Thoracic aorta (tissue), 2 donors: ENCODE data around the gene PRKN. TPM values are rescaled to one million over a fixed set of nuclear protein-coding genes. Genes with fewer than 3 reads are reported as not detected.

ENCODE experiments used
- ATAC-seq: fragments of 150-250 bp; one replicate; pipeline ENCODE4 v1.8.0; 2017; ENCODE audit warnings: low read depth; ENCODE audit not compliant: insufficient number of reproducible peaks, low FRiP score
- DNase-seq: peaks from one replicate; pipeline ENCODE4 v3.0.0-alpha.2; 2020; ENCODE audit warnings: low spot score
- H3K27ac ChIP-seq, 2 donors: fragments of 200-600 bp; sonication (generic); 1 replicate in 1 of 2; 2 replicates in 1 of 2; pipeline ENCODE4 v1.5.1; 2016; ENCODE audit warnings: mild to moderate bottlenecking in 2 of 2, moderate library complexity in 2 of 2
- H3K27me3 ChIP-seq: fragments of 200-600 bp; sonication (generic); replicated peaks from 2 replicates; pipeline ENCODE4 v1.6.0; 2016; ENCODE audit warnings: mild to moderate bottlenecking; ENCODE audit not compliant: insufficient read depth
- H3K36me3 ChIP-seq: fragments of 200-600 bp; sonication (generic); one replicate; pipeline ENCODE4 v1.5.1; 2016
- H3K4me1 ChIP-seq, 2 donors: fragments of 200-600 bp; sonication (generic); 1 replicate in 1 of 2; 2 replicates in 1 of 2; pipeline versions ENCODE4 v1.5.1 to v1.6.0; 2016; ENCODE audit warnings: low read depth in 2 of 2, mild to moderate bottlenecking in 1 of 2; ENCODE audit not compliant: control insufficient read depth in 1 of 2
- H3K4me3 ChIP-seq: fragments of 200-600 bp; sonication (generic); 2 replicates; pipeline ENCODE4 v1.5.1; 2016; ENCODE audit warnings: mild to moderate bottlenecking
- H3K9me3 ChIP-seq: fragments of 200-600 bp; sonication (generic); 2 replicates; pipeline ENCODE4 v1.5.1; 2016
- CTCF ChIP-seq: fragments of 200-600 bp; sonication (generic); IDR thresholded peaks from one replicate; pipeline ENCODE4 v1.5.1; 2019; ENCODE audit warnings: antibody characterized with exemption
- total RNA-seq, 2 donors: library from RNA; depleted of rRNA; stranded (reverse); fragments of >200 nt; gene quantifications; one replicate each; pipeline versions ENCODE4 v1.1.0 to v1.2.3, GENCODE V29; 2016

The PRKN gene
- total RNA-seq, 2 donors from 2014 or later = 10.4 to 23.8 TPM

- no peaks in the 10 kb centered on the region for H3K9me3 ChIP-seq
- H3K4me1 ChIP-seq = no peaks in the 10 kb centered on the region
- H3K27me3 ChIP-seq = no peaks in the 10 kb centered on the region
- no peak overlapping the region for H3K27ac ChIP-seq
- H3K4me3 ChIP-seq = no peak overlapping the region
- no peak for TF ChIP-seq CTCF
- DNase-seq (no peak), ATAC-seq (no peak)
- H3K36me3 ChIP-seq = no peaks in the 10 kb centered on the region
Observed at GRCh38 chr6:161583584-161583983, 1144.0 kb downstream of the PRKN start.

GRCh38 chr6:161578478-161578877, 1149.1 kb downstream of the PRKN start:
- H3K9me3 ChIP-seq = no peaks in the 10 kb centered on the region
- DNase-seq (no peak), ATAC-seq (no peak)
- H3K27me3 ChIP-seq = no peaks in the 10 kb centered on the region
- H3K36me3 ChIP-seq = no peaks in the 10 kb centered on the region
- no peak overlapping the region for H3K4me3 ChIP-seq
- no peak overlapping the region for H3K27ac ChIP-seq
- TF ChIP-seq CTCF = no peak
- H3K4me1 ChIP-seq = no peaks in the 10 kb centered on the region

GRCh38 chr6:161575523-161576254, 1151.9 kb downstream of the PRKN start:
- H3K27ac ChIP-seq = no peak overlapping the region
- DNase-seq = no peak
- no peak for TF ChIP-seq CTCF
- no peak overlapping the region for H3K4me3 ChIP-seq
- no peaks in the 10 kb centered on the region for H3K4me1 ChIP-seq
- ATAC-seq = no peak
- H3K9me3 ChIP-seq = no peaks in the 10 kb centered on the region
- H3K27me3 ChIP-seq = no peaks in the 10 kb centered on the region
- H3K36me3 ChIP-seq = no peaks in the 10 kb centered on the region

GRCh38 chr6:161568885-161569456, 1158.6 kb downstream of the PRKN start:
- Histone ChIP-seq H3K27me3 (no peaks in the 10 kb centered on the region), H3K36me3 (no peaks in the 10 kb centered on the region), H3K4me1 (no peaks in the 10 kb centered on the region), H3K27ac (no peak overlapping the region), H3K4me3 (no peak overlapping the region), H3K9me3 (no peaks in the 10 kb centered on the region)
- no peak for TF ChIP-seq CTCF
- DNase-seq = no peak
- no peak for ATAC-seq

- Histone ChIP-seq H3K4me1 (no peaks in the 10 kb centered on the region), H3K9me3 (no peaks in the 10 kb centered on the region), H3K27me3 (no peaks in the 10 kb centered on the region), H3K36me3 (no peaks in the 10 kb centered on the region), H3K4me3 (no peak overlapping the region), H3K27ac (no peak overlapping the region)
- DNase-seq = no peak
- ATAC-seq = no peak
- no peak for TF ChIP-seq CTCF
Observed at GRCh38 chr6:161564952-161565351, 1162.6 kb downstream of the PRKN start.
